HG03103 (cell line): ENCODE data around the gene METAP1.
A peak's percentile ranks its signal among the peaks of the same experiment; 100 is the strongest.
"Not testable (repeated sequence)": the region's sequence is repeated elsewhere in the genome, so short reads cannot be mapped to it uniquely, and the experiment has no call there.

ENCODE experiments used
- ATAC-seq: cut with Tn5 transposase; IDR thresholded peaks from one replicate; pipeline ENCODE4 v1.9.1; 2021; ENCODE audit warnings: low read depth; ENCODE audit not compliant: unreplicated experiment

METAP1 gene

GRCh38 chr4:98995183-98996055, at the start of gene METAP1:
Gene METAP1 (plus strand): TSS chr4:98995721. CDS start chr4:98995754, 33 bp downstream.
- peak; percentile 90 for ATAC-seq

- no peak for ATAC-seq
Observed at GRCh38 chr4:98946359-98946758, 49.2 kb upstream of the METAP1 start.

GRCh38 chr4:98950925-98951324, 44.6 kb upstream of the METAP1 start:
- no peak for ATAC-seq

- ATAC-seq = no peak
Observed at GRCh38 chr4:98951710-98952109, 43.8 kb upstream of the METAP1 start.

GRCh38 chr4:98955229-98955628, 40.3 kb upstream of the METAP1 start:
- ATAC-seq = no peak

GRCh38 chr4:98958065-98958464, 37.5 kb upstream of the METAP1 start:
- no peak for ATAC-seq

- ATAC-seq = no peak
Observed at GRCh38 chr4:98959411-98959810, 36.1 kb upstream of the METAP1 start.

GRCh38 chr4:98961770-98962169, 33.8 kb upstream of the METAP1 start:
- ATAC-seq = no peak

GRCh38 chr4:98963538-98964433, 31.7 kb upstream of the METAP1 start:
- no peak for ATAC-seq

- ATAC-seq = no peak
Observed at GRCh38 chr4:98966926-98967325, 28.6 kb upstream of the METAP1 start.

- ATAC-seq = no peak
Observed at GRCh38 chr4:98967786-98968329, 27.7 kb upstream of the METAP1 start.

- ATAC-seq = no peak
Observed at GRCh38 chr4:98969878-98970785, 25.4 kb upstream of the METAP1 start.

GRCh38 chr4:98976716-98977115, 18.8 kb upstream of the METAP1 start:
- no peak for ATAC-seq

GRCh38 chr4:98977557-98977956, 18.0 kb upstream of the METAP1 start:
- no peak for ATAC-seq

GRCh38 chr4:98987720-98988119, 7.8 kb upstream of the METAP1 start:
- ATAC-seq = no peak

- ATAC-seq = not testable (repeated sequence)
Observed at GRCh38 chr4:98992835-98993234, 2.7 kb upstream of the METAP1 start.

GRCh38 chr4:98993419-98994071, 2.0 kb upstream of the METAP1 start:
- ATAC-seq = no peak

- peak; percentile 0 for ATAC-seq
Observed at GRCh38 chr4:98994474-98995182, 893 bp upstream of the METAP1 start.
